ENCODE results near the gene CTAGE1.
"Not testable (repeated sequence)": the region's sequence is repeated elsewhere in the genome, so short reads cannot be mapped to it uniquely, and the experiment has no call there.

The CTAGE1 gene

GRCh38 chr18:22452226-22452668 is 34.5 kb upstream of the CTAGE1 start:
- H3K27ac ChIP-seq (ENCODE audit: low read length): no peak overlapping the region
- peaks cover 0 to 6% of the 10 kb centered on the region in 2 donors for H3K4me1 ChIP-seq (ENCODE audit: control insufficient read depth in 1 of 2, insufficient read depth in 2 of 2, low read length in 2 of 2)
- H3K36me3 ChIP-seq (ENCODE audit: control insufficient read depth in 1 of 2, insufficient read depth in 2 of 2, low read length in 2 of 2): no peaks in the 10 kb centered on the region
- peaks cover 0 to 20% of the 10 kb centered on the region in 2 donors for H3K9me3 ChIP-seq (ENCODE audit: control insufficient read depth in 1 of 2, low read length in 2 of 2)
- H3K4me3 ChIP-seq (ENCODE audit: low read depth in 1 of 2, low read length in 2 of 2): no peak overlapping the region
- no peaks in the 10 kb centered on the region for H3K27me3 ChIP-seq (ENCODE audit: low read depth, low read length)

- peaks cover 0 to 6% of the 10 kb centered on the region in 2 donors for H3K4me1 ChIP-seq (ENCODE audit: control insufficient read depth in 1 of 2, insufficient read depth in 2 of 2, low read length in 2 of 2)
- H3K27ac ChIP-seq (ENCODE audit: low read length): no peak overlapping the region
- no peaks in the 10 kb centered on the region for H3K36me3 ChIP-seq (ENCODE audit: control insufficient read depth in 1 of 2, insufficient read depth in 2 of 2, low read length in 2 of 2)
- H3K4me3 ChIP-seq (ENCODE audit: low read depth in 1 of 2, low read length in 2 of 2): no peak overlapping the region
- H3K27me3 ChIP-seq (ENCODE audit: low read depth, low read length): no peaks in the 10 kb centered on the region
- H3K9me3 ChIP-seq (ENCODE audit: control insufficient read depth in 1 of 2, low read length in 2 of 2): peaks cover 0 to 20% of the 10 kb centered on the region in 2 donors
Observed at GRCh38 chr18:22451796-22452195, 34.1 kb upstream of the CTAGE1 start.

GRCh38 chr18:22450766-22451165 is 33.1 kb upstream of the CTAGE1 start:
- H3K27ac ChIP-seq (ENCODE audit: low read length); H3K27me3 ChIP-seq (ENCODE audit: low read depth, low read length); H3K4me3 ChIP-seq (ENCODE audit: low read depth in 1 of 2, low read length in 2 of 2); H3K36me3 ChIP-seq (ENCODE audit: control insufficient read depth in 1 of 2, insufficient read depth in 2 of 2, low read length in 2 of 2); H3K4me1 ChIP-seq (ENCODE audit: control insufficient read depth in 1 of 2, insufficient read depth in 2 of 2, low read length in 2 of 2): not testable (repeated sequence)
- H3K9me3 ChIP-seq (ENCODE audit: control insufficient read depth in 1 of 2, low read length in 2 of 2): peaks cover 0 to 20% of the 10 kb centered on the region in 2 donors

- not testable (repeated sequence) for H3K27me3 ChIP-seq (ENCODE audit: low read depth, low read length); H3K27ac ChIP-seq (ENCODE audit: low read length); H3K4me1 ChIP-seq (ENCODE audit: control insufficient read depth in 1 of 2, insufficient read depth in 2 of 2, low read length in 2 of 2); H3K4me3 ChIP-seq (ENCODE audit: low read depth in 1 of 2, low read length in 2 of 2); H3K36me3 ChIP-seq (ENCODE audit: control insufficient read depth in 1 of 2, insufficient read depth in 2 of 2, low read length in 2 of 2)
- H3K9me3 ChIP-seq (ENCODE audit: control insufficient read depth in 1 of 2, low read length in 2 of 2): peaks cover 0 to 20% of the 10 kb centered on the region in 2 donors
Observed at GRCh38 chr18:22450318-22450717, 32.6 kb upstream of the CTAGE1 start.

- H3K4me1 ChIP-seq (ENCODE audit: control insufficient read depth in 1 of 2, insufficient read depth in 2 of 2, low read length in 2 of 2); H3K27ac ChIP-seq (ENCODE audit: low read length); H3K36me3 ChIP-seq (ENCODE audit: control insufficient read depth in 1 of 2, insufficient read depth in 2 of 2, low read length in 2 of 2); H3K4me3 ChIP-seq (ENCODE audit: low read depth in 1 of 2, low read length in 2 of 2); H3K27me3 ChIP-seq (ENCODE audit: low read depth, low read length): not testable (repeated sequence)
- peaks cover 0 to 20% of the 10 kb centered on the region in 2 donors for H3K9me3 ChIP-seq (ENCODE audit: control insufficient read depth in 1 of 2, low read length in 2 of 2)
Observed at GRCh38 chr18:22449753-22450152, 32.0 kb upstream of the CTAGE1 start.

GRCh38 chr18:22448238-22448637 is 30.5 kb upstream of the CTAGE1 start:
- no peaks in the 10 kb centered on the region for H3K36me3 ChIP-seq (ENCODE audit: control insufficient read depth in 1 of 2, insufficient read depth in 2 of 2, low read length in 2 of 2)
- peaks cover 0 to 6% of the 10 kb centered on the region in 2 donors for H3K4me1 ChIP-seq (ENCODE audit: control insufficient read depth in 1 of 2, insufficient read depth in 2 of 2, low read length in 2 of 2)
- H3K27me3 ChIP-seq (ENCODE audit: low read depth, low read length): no peaks in the 10 kb centered on the region
- peaks cover 0 to 20% of the 10 kb centered on the region in 2 donors for H3K9me3 ChIP-seq (ENCODE audit: control insufficient read depth in 1 of 2, low read length in 2 of 2)
- no peak overlapping the region for H3K27ac ChIP-seq (ENCODE audit: low read length)
- no peak overlapping the region for H3K4me3 ChIP-seq (ENCODE audit: low read depth in 1 of 2, low read length in 2 of 2)

- H3K9me3 ChIP-seq (ENCODE audit: control insufficient read depth in 1 of 2, low read length in 2 of 2): peaks cover 0 to 20% of the 10 kb centered on the region in 2 donors
- peaks cover 0 to 6% of the 10 kb centered on the region in 2 donors for H3K4me1 ChIP-seq (ENCODE audit: control insufficient read depth in 1 of 2, insufficient read depth in 2 of 2, low read length in 2 of 2)
- no peak overlapping the region for H3K4me3 ChIP-seq (ENCODE audit: low read depth in 1 of 2, low read length in 2 of 2)
- H3K27ac ChIP-seq (ENCODE audit: low read length): no peak overlapping the region
- H3K27me3 ChIP-seq (ENCODE audit: low read depth, low read length): no peaks in the 10 kb centered on the region
- H3K36me3 ChIP-seq (ENCODE audit: control insufficient read depth in 1 of 2, insufficient read depth in 2 of 2, low read length in 2 of 2): no peaks in the 10 kb centered on the region
Observed at GRCh38 chr18:22447792-22448191, 30.1 kb upstream of the CTAGE1 start.

GRCh38 chr18:22446911-22447310 is 29.2 kb upstream of the CTAGE1 start:
- H3K36me3 ChIP-seq (ENCODE audit: control insufficient read depth in 1 of 2, insufficient read depth in 2 of 2, low read length in 2 of 2): no peaks in the 10 kb centered on the region
- H3K27me3 ChIP-seq (ENCODE audit: low read depth, low read length): no peaks in the 10 kb centered on the region

GRCh38 chr18:22446325-22446724 is 28.6 kb upstream of the CTAGE1 start:
- Histone ChIP-seq H3K9me3 (ENCODE audit: control insufficient read depth in 1 of 2, low read length in 2 of 2) (peaks cover 0 to 20% of the 10 kb centered on the region in 2 donors), H3K4me1 (ENCODE audit: control insufficient read depth in 1 of 2, insufficient read depth in 2 of 2, low read length in 2 of 2) (peaks cover 0 to 6% of the 10 kb centered on the region in 2 donors), H3K36me3 (ENCODE audit: control insufficient read depth in 1 of 2, insufficient read depth in 2 of 2, low read length in 2 of 2) (no peaks in the 10 kb centered on the region), H3K27me3 (ENCODE audit: low read depth, low read length) (no peaks in the 10 kb centered on the region), H3K4me3 (ENCODE audit: low read depth in 1 of 2, low read length in 2 of 2) (no peak overlapping the region), H3K27ac (ENCODE audit: low read length) (no peak overlapping the region)

More at GRCh38 chr18:22446911-22447310, 29.2 kb upstream of the CTAGE1 start:
- Histone ChIP-seq H3K4me3 (ENCODE audit: low read depth in 1 of 2, low read length in 2 of 2) (no peak overlapping the region), H3K9me3 (ENCODE audit: control insufficient read depth in 1 of 2, low read length in 2 of 2) (peaks cover 0 to 20% of the 10 kb centered on the region in 2 donors), H3K27ac (ENCODE audit: low read length) (no peak overlapping the region), H3K4me1 (ENCODE audit: control insufficient read depth in 1 of 2, insufficient read depth in 2 of 2, low read length in 2 of 2) (peaks cover 0 to 6% of the 10 kb centered on the region in 2 donors)

GRCh38 chr18:22441638-22442037 is 23.9 kb upstream of the CTAGE1 start:
- Histone ChIP-seq H3K4me1 (ENCODE audit: control insufficient read depth in 1 of 2, insufficient read depth in 2 of 2, low read length in 2 of 2) (no peaks in the 10 kb centered on the region), H3K4me3 (ENCODE audit: low read depth in 1 of 2, low read length in 2 of 2) (no peak overlapping the region), H3K36me3 (ENCODE audit: control insufficient read depth in 1 of 2, insufficient read depth in 2 of 2, low read length in 2 of 2) (no peaks in the 10 kb centered on the region), H3K27ac (ENCODE audit: low read length) (no peak overlapping the region), H3K9me3 (ENCODE audit: control insufficient read depth in 1 of 2, low read length in 2 of 2) (no peaks in the 10 kb centered on the region), H3K27me3 (ENCODE audit: low read depth, low read length) (no peaks in the 10 kb centered on the region)

GRCh38 chr18:22439447-22439846 is 21.7 kb upstream of the CTAGE1 start:
- Histone ChIP-seq H3K27ac (ENCODE audit: low read length) (no peak overlapping the region), H3K4me3 (ENCODE audit: low read depth in 1 of 2, low read length in 2 of 2) (no peak overlapping the region), H3K9me3 (ENCODE audit: control insufficient read depth in 1 of 2, low read length in 2 of 2) (no peaks in the 10 kb centered on the region)

GRCh38 chr18:22436136-22436535 is 18.4 kb upstream of the CTAGE1 start:
- H3K4me1 ChIP-seq (ENCODE audit: control insufficient read depth in 1 of 2, insufficient read depth in 2 of 2, low read length in 2 of 2): no peaks in the 10 kb centered on the region
- no peak overlapping the region for H3K27ac ChIP-seq (ENCODE audit: low read length)
- H3K9me3 ChIP-seq (ENCODE audit: control insufficient read depth in 1 of 2, low read length in 2 of 2): no peaks in the 10 kb centered on the region
- no peaks in the 10 kb centered on the region for H3K36me3 ChIP-seq (ENCODE audit: control insufficient read depth in 1 of 2, insufficient read depth in 2 of 2, low read length in 2 of 2)
- no peak overlapping the region for H3K4me3 ChIP-seq (ENCODE audit: low read depth in 1 of 2, low read length in 2 of 2)
- no peaks in the 10 kb centered on the region for H3K27me3 ChIP-seq (ENCODE audit: low read depth, low read length)

More at GRCh38 chr18:22439447-22439846, 21.7 kb upstream of the CTAGE1 start:
- H3K27me3 ChIP-seq (ENCODE audit: low read depth, low read length): no peaks in the 10 kb centered on the region
- H3K36me3 ChIP-seq (ENCODE audit: control insufficient read depth in 1 of 2, insufficient read depth in 2 of 2, low read length in 2 of 2): no peaks in the 10 kb centered on the region
- H3K4me1 ChIP-seq (ENCODE audit: control insufficient read depth in 1 of 2, insufficient read depth in 2 of 2, low read length in 2 of 2): no peaks in the 10 kb centered on the region

Measured in muscle layer of duodenum (tissue), 2 donors.